Left forelimb (tissue), 1 donor: ENCODE data around the gene CNIH3.

Experiments used
- DNase-seq: peaks from one replicate; pipeline ENCODE4 v3.0.0-alpha.2; 2018; ENCODE audit warnings: low spot score

Gene CNIH3

DNA sequence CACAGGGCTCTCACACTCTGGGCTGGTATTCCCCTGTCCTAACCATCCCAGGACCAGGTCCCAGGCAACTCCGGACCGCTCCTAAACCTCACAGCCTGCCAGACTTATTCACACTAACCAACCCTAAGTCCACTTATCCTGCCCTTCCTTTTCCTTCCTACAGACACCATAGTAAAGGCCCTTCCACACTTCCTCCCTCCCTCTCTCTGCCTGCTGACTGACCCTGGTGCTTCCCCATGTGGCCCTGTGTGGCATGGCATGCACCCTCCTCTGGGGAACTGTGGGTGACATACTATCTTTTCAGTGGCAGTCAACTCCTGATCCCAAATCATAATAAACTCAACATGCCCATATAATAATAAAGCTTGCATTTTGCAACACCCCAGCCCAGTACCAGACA is 158.3 kb downstream of the CNIH3 start:
- DNase-seq, result no peak

DNA sequence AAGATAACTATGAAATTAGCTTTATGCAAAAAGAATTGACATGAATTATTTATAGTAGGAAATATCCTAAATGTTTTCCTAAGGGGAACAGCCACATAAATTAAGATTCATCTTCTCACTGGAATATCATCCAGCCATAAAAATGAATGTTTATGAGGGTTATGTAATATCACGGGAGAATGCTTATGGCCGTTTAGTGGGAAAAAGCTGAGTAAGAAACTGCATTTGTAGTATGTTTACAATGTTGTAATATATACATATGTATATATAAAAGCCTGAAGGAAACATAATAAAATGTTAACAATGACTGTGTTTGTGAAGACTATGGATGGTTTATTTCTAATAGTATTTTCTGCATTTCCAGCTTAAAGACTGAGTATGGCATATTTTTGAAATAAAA is 161.1 kb downstream of the CNIH3 start:
- no peak for DNase-seq

DNA sequence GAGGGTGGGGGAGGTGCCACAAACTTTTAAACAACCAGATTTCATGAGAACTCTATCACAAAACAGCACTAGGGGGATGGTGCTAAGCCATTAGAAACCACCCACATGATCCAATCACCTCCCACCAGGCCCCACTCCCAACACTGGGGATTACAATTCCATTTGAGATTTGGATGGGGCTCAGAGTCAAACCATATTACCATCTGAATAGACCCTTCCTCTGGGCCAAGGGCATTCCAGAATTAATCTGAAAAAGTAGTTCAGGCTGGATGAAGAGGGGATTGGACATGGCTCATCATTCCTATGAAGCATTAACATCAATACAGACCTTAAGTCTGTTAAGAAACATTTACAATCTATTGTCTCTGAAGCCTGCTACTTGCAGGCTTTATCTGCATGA is 163.4 kb downstream of the CNIH3 start:
- no peak for DNase-seq

DNA sequence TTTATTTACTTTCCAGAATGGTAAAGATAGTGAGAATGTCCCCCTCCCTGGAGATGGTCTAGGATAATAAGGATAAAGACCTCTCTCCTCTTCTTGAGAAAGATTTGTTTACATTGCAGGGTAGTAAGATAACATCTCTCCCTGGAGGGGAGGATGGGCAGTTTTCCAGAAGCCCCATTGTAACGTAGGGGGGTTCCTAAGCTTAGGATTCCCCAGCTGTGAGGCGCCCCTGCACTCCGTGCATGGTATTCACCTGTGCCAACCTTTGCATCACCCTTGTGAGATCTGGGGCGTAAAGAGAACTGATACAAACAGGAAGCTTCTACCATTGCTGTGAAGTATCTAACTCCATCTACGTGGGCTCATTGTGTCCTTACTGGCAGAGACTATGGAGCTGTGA is 164.6 kb downstream of the CNIH3 start:
- DNase-seq, result no peak

DNA sequence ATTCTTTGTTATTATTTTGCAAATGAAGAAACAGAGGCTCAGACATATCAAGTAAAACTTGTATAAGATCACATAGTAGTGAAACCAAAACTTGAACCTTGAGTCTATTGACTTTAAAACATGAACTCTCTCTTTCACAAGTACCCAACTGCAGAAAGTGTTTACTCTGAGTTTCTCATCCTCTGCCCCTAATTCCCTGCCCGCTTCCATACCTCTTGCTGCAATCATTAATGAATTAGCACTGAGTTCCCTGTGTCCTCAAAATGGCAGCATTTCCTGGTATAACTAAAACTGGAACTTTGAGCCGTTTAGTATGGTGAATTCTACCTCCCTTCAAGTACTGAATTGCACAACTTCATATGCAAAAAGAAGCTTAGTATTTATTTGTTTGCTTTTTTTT is 165.7 kb downstream of the CNIH3 start:
- DNase-seq, result no peak

DNA sequence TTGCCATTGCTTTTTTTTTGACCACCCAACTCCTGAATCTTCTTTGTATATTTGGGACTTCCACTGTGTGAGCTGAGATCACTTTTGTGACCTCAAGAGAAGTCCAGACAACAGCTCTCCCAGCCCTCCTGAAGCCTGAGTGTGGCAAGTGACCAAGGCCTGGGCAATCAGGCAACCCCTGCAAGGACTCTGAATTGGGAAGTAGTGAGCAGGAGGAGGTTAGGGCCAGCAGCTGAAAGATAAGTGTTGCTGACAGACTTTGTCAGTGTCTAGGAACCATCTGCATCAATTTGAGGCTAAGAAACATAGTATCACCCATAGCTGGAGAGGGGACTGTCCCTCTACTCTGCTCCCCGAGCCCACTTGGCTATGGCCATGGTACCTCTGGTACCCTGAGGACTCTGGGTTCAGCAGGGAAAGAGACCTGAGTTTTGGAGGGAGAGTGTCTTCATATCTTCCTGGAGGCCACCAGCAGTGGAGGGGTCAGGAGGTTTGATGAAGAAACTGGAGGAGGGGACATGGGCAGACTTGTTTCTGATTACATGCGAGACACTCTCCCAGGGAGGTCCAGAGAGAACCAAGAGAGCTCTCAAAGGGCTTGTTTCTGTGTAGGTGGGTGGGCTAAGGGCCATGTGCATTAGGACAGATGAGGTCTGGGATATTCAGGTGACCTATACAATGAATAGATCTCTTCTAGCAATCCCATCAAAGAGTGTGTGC is 166.3 kb downstream of the CNIH3 start:
- DNase-seq, result no peak

DNA sequence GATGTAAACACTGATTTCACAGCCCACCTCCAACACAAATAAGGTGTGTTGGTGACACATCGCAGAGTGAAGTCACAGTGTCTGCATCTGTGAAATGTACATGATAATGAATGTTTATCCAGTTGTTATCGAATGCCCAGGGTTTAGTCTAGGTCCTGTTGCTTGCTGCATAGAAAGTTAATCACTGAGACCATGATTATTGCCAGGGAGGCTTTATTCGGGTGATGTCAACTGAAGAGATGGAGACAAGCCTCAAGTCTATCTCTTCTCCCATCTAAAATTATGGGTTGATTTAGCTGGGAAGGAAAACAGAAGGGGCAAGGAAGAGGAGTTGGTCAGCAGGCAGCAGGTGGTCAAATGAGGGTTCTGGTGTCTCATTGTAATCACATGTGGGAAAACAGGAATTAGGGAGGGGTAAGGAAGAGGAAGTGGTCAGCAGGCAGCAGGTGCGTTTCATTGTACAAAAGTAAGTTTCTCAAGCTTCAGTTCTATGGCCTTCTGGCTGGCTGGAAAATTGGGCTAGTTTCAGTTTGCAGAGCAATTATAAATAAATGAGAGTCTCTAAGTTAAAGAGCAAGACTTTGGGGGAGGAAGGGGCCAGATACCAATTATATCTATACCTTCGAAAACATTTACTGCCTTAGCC is 167.0 kb downstream of the CNIH3 start:
- DNase-seq, result no peak

DNA sequence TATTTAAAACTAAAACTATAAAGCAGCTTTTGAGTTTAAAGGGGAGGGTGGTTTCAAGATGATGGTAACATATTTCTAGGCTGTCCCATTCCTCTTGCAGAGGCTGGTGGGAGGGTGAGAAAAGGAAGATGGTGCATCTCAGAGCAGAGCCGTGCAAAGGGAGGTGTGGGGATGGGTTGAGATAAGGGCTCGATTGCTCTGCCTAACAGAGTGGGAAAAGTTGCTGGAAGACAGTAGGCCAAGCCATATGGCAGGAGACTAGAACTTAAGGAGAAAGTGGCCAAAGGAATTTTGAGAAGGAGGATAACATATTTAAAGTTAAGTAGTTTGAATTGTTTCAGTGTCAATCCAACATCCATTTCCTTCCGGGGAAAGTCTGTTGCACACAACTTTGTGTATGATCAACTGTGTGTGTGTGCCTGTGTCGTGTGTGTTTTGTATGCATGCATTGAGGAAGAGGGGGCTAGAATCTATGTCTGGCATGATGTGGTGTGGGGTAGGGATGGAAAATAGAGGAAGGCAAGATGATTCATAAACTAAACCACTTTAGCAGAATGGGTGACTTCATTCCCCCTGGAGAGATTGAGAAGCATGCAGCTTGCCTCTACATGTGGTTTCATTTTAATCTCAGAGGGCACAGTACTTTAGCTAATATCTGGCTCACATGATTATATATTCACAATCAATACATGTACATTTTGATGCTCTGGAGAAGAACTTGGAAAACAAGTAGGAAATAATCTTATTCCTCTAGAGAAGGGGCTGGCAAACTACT is 168.3 kb downstream of the CNIH3 start:
- no peak for DNase-seq

DNA sequence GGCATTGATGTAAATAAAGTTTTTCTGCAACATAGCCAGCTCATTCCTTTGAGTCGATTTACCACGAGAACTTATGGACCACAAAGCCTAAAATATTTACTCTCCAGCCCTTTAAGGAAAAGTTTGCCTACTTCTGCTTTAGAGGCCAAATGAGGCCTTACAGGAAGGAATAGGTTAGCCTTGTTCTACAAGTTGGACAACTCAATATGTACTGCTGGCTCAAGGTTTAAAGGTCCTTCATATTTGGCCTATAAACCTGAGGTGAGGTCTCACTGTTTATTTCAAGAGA is 168.9 kb downstream of the CNIH3 start:
- DNase-seq, result no peak

DNA sequence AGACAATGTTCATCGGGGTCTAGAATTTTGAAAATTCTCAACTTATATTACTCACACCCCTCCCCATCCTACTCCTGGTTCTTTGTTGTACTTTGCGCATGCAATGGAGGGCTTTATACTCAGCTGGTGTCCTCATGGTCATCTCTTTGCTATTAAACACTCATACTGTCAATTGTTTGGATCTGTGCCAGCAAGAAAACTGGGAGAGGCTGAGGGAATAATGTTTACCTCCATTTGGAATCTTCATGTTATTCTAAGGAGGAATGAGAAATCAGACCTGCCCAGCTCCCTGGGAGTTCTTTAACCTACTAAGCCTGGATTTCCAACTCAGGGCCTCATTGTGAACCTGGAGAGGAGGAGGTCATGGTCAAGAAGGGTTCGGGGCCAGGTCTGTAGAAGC is 169.5 kb downstream of the CNIH3 start:
- DNase-seq, result no peak

DNA sequence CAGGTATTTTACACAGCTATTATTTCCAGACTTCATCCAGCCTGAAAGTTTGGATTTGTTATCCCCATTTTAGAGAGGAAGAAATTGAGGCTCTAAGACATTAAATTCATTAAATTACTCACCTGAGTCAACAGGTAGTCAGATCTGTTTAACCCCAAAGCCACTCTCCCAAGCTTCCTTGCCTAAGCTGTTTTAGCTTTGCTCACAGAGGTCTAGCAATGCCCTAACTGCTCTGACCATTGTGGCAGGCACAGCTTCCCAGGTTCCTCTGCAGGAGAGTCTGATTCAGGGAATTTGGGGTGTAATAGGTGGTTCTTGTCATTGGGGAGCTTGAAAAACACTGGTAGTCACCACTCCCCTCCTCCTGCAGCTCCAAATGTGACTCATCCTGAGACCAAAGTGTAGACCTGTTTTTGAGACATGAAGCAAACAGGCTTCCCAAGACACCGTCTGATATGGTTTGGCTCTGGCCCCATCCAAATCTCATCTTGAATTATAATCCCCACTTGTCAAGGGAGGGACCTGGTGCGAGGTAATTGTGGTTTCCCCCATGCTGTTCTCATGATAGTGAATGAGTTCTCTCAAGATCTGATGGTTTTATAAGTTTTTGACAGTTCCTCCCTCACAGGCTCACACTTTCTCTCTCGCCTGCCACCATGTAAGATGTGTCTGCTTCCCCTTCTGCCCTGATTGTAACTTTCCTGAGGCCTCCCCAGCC is 170.6 kb downstream of the CNIH3 start:
- no peak for DNase-seq

DNA sequence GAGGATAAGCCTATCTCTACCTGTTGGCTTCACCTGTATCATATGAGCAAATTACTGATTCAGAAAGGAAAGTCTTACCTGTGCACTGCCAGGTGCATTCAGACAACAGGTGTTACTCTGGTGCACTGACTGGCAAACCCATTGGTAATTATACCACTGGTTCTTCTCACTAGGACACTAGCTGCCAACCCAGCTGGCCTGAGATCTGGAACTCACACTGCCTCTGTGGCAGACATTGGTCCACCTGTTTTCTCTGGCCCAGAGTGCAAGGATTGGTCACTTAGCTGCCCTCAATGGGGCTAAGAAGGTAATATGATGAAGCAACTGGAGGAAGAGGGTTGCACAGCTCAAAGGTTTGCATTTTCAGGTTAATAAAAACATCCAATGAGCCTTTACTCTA is 173.2 kb downstream of the CNIH3 start:
- no peak for DNase-seq
